Measurements from ENCODE around the gene CRYBA1. TPM values are rescaled to one million over a fixed set of nuclear protein-coding genes. Genes with fewer than 3 reads are reported as not detected.

CRYBA1 gene
- total and polyA plus RNA-seq, 2 donors (not counting 3 experiments of a cell fraction or from before 2014, with no cell fraction given) = not detected

GRCh38 chr17:29303386-29303785 is 56.7 kb downstream of the CRYBA1 start:
- no peak overlapping the region for H2AFZ ChIP-seq (ENCODE audit: low read depth, low read length)
- no peak overlapping the region for H3K9ac ChIP-seq (replicated peaks; ENCODE audit: extremely low read depth, insufficient read depth, low read length)
- ChIA-PET POLR2A (interaction anchor here (2.5 kb wide), 1 partner anchor 9 kb away, joined by 9 read pairs; the partner anchor contains the start of gene NUFIP2), CTCF (interaction anchor here (0.7 to 1.9 kb wide), 2 partner anchors 12 to 67 kb away, joined by 4 to 6 read pairs; no protein-coding TSS in a partner anchor)
- dilution Hi-C loops (cut with MboI; ENCODE audit: extremely low pct_ligation_motif_present, low sequenced_read_pairs) (no loop called here), intact Hi-C loops (cut with micrococcal nuclease) (no loop called here)
- no peaks in the 10 kb centered on the region for H3K4me1 ChIP-seq (ENCODE audit: control insufficient read depth, extremely low read depth, insufficient read depth, low read length)
- no peak for TF ChIP-seq EZH2 (IDR thresholded peaks at IDR 0.05; ENCODE audit: borderline replicate concordance, low read depth, low read length, severe bottlenecking)
- TF ChIP-seq FOS (IDR thresholded peaks at IDR 0.05; ENCODE audit: borderline replicate concordance, insufficient read depth, low read length) = no peak
- TF ChIP-seq POLR2AphosphoS5 (IDR thresholded peaks at IDR 0.05; ENCODE audit: insufficient read depth, low read depth, low read length) = no peak
- TF ChIP-seq MYC (IDR thresholded peaks at IDR 0.05; ENCODE audit: low read depth, low read length) = no peak
- no peak for TF ChIP-seq CTCF (IDR thresholded peaks at IDR 0.05; ENCODE audit: extremely low read depth in 1 of 2, insufficient read depth in 1 of 2, low read depth in 1 of 2, low read length in 2 of 2)
- TF ChIP-seq MAX (IDR thresholded peaks at IDR 0.05; ENCODE audit: insufficient read depth, insufficient read length) = no peak
- TF ChIP-seq JUN (IDR thresholded peaks at IDR 0.05; ENCODE audit: borderline replicate concordance, insufficient read depth, insufficient read length, low read depth) = no peak
- TF ChIP-seq POLR2A (IDR thresholded peaks at IDR 0.05; ENCODE audit: low read depth, low read length) = no peak
- DNase-seq (ENCODE audit: low read depth, low spot score) (no peak), FAIRE-seq (no peak)
- no peaks in the 10 kb centered on the region for H3K9me1 ChIP-seq (replicated peaks; ENCODE audit: control insufficient read depth, extremely low read depth, insufficient read depth, low read length)
- H4K20me1 ChIP-seq (replicated peaks; ENCODE audit: control insufficient read depth, extremely low read depth, insufficient read depth, low read length) = no peaks in the 10 kb centered on the region
- no peaks in the 10 kb centered on the region for H3K36me3 ChIP-seq (ENCODE audit: control insufficient read depth in 2 of 2, extremely low read depth in 1 of 2, insufficient read depth in 2 of 2, low read length in 2 of 2)
- no TSS peak for BruUV-seq (replicated peaks)
- no peaks in the 10 kb centered on the region for H3K9me3 ChIP-seq (replicated peaks; ENCODE audit: control insufficient read depth, insufficient read depth, low read length)
- no peaks in the 10 kb centered on the region for H3K27me3 ChIP-seq (ENCODE audit: control insufficient read depth in 2 of 2, insufficient read depth in 2 of 2, low read length in 2 of 2)
- H3K79me2 ChIP-seq (ENCODE audit: control insufficient read depth, insufficient read depth, low read length) = no peaks in the 10 kb centered on the region
- no peak overlapping the region for H3K4me2 ChIP-seq (ENCODE audit: insufficient read depth, low read length)
- H3K4me3 ChIP-seq (replicated peaks in 1 of 3; ENCODE audit: insufficient read depth in 1 of 3, low read depth in 1 of 3, low read length in 3 of 3) = no peak overlapping the region
- no peak overlapping the region for H3K27ac ChIP-seq (ENCODE audit: insufficient read depth, low read depth, low read length)

Other genes starting within 250 kb of the CRYBA1 start
- not detected in 2 replicates for gene SEZ6, start 240.8 kb upstream of the CRYBA1 start, total RNA-seq
- gene SEZ6, start 240.8 kb upstream of the CRYBA1 start, polyA plus RNA-seq = not detected in 2 replicates
- gene PIPOX, start 203.7 kb upstream of the CRYBA1 start, total RNA-seq = 2.2 and 2.5 TPM in 2 replicates
- 0.62 and 0.81 TPM in 2 replicates for gene PIPOX, start 203.7 kb upstream of the CRYBA1 start, polyA plus RNA-seq
- gene MYO18A, start 66.5 kb upstream of the CRYBA1 start, total RNA-seq = 20.6 and 28.3 TPM in 2 replicates
- 3.9 and 4.5 TPM in 2 replicates for gene MYO18A, start 66.5 kb upstream of the CRYBA1 start, polyA plus RNA-seq
- gene NUFIP2, start 47.3 kb downstream of the CRYBA1 start, total RNA-seq = 51.1 and 60.7 TPM in 2 replicates
- 27.2 and 38.8 TPM in 2 replicates for gene NUFIP2, start 47.3 kb downstream of the CRYBA1 start, polyA plus RNA-seq
- gene TAOK1, start 143.5 kb downstream of the CRYBA1 start, total RNA-seq = 64.3 and 82.2 TPM in 2 replicates
- gene TAOK1, start 143.5 kb downstream of the CRYBA1 start, polyA plus RNA-seq = 8.4 and 11.0 TPM in 2 replicates